Epithelial cell of prostate (primary cell): ENCODE measurements around the gene EEF2.

Source experiments
- DNase-seq: peaks from one replicate; pipeline ENCODE4 v3.0.0-alpha.2; 2011; ENCODE audit warnings: low read depth, low spot score
- H3K27ac ChIP-seq: fragments of 450-650 bp; 2 replicates; pipeline ENCODE4 v1.5.1; 2017; ENCODE audit warnings: mild to moderate bottlenecking

EEF2 gene

DNA sequence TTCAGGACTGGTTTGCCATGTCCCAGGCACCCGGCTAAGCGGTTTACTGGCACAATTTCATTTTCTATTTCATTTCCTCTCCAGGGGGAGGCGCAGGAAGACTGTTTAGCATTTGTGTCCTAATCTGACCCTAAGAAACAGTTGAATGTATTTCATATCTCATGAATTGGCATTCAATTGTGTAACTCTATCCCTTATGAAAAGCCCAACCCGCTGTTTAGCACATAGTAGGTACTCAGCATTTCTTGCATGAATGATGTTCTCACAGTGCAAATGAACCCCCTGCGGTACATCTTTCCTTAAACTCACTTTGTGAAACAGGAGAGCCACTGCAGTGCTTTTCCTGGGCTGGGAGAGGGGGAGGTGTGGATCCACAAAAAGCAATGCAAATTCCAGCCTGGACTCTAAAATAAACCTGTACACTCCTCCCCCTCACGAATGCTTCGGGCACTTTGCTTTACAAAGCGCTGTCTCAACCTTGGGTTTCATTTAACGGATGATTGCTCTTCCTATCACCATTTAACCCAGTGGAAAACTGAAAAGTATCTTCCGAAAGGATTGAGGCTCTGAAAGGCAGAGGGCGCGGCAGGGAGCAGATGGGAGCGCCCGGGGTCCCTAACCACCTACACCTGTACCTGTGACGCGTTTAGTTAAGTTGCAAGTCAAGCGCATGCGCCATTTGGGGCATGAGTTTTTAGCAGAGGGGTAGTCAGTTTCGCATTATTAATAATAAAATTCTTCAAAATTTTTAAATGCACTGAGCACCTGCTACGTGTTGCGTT lies 1.2 kb upstream of the EEF2 start:
- no peak for DNase-seq
- peak overlapping the region; percentile 93 for H3K27ac ChIP-seq

DNA sequence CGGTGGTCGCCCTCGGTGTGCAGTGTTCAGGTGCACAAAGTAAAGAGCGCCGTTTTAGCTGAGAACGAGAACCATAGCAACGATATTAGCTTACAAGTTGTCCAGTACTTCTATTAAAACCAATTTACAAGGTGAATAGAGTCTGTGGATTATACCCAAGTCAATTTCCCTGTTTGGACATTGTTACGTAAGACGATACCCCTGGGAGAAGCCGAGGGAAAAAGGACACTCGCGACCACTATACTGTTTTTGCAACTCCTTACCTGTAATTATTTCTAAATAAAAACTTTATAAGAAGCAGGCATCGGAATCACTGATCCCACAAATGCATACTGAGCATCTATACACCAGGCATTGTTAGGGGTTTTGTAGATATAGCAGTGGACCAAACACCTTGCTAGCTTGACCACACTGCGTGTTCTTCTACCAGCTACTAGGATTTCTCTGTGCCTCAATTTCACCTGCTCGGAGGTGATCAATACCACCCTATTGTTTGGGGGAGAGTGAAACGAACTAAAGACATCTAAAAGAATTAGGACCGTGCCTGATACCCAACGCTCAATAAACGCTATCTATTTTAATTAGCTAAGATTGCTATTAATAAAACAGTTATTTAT lies 488 bp upstream of the EEF2 start:
- H3K27ac ChIP-seq = peak overlapping the region; percentile 93
- no peak for DNase-seq

DNA sequence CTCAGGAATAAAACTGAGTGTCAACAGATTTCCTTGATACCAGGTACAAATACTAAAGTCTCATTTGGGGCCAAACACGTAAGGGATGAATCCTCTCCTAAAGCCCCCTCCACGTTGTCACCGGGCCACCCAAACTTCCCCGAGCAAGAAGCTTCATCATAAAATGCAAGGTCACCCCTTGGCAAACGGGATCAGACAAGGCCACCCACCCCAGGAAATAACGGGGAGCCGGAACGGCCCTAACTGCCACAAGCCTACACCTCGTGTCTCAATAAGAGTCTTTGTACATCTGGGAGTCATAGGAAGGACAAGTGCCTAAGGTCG lies 717 bp downstream of the EEF2 start:
- no peak for DNase-seq
- peak overlapping the region; percentile 93 for H3K27ac ChIP-seq

GRCh38 chr19:3983936-3984583 lies 1.2 kb downstream of the EEF2 start:
- no peak for DNase-seq

GRCh38 chr19:3983542-3983914 lies 1.7 kb downstream of the EEF2 start:
- no peak for DNase-seq
- H3K27ac ChIP-seq = peak overlapping the region; percentile 93

More at GRCh38 chr19:3983936-3984583, 1.2 kb downstream of the EEF2 start:
- peak overlapping the region; percentile 93 for H3K27ac ChIP-seq

DNA sequence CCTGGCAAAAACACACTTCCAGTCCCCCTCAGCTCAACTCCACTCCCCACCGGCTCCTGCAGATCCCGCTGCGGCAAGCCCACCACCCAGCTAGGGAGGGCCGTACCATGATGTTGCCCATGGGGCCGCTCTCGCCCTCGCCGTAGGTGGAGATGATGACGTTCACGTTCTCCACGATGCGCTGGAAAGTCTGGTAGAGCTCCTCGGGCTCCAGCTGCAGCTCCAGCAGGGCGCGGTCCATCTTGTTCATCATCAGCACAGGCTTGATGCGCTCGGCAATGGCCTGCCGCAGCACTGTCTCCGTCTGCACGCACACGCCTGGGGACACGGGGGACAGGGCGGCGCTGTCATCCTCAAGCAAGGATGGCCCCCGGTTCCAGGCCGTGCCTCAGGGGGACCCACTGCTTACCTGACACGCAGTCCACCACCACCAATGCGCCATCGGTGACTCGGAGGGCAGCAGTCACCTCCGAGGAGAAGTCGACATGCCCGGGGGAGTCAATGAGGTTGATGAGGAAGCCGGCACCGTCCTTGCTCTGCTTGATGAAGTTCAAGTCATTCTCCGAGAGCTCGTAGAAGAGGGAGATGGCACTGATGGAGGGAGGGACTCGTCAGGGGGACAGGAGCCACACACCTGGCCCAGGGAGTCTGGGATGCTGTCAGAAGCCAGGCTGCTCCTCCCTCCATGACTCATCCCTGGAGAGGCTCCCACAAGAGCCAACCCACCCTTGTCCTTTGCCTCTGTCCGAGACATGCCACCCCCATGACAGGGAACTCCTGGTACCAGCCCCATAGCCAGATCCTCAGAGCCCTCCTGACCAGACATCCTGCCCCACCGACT lies 2.3 kb downstream of the EEF2 start:
- DNase-seq = no peak
- H3K27ac ChIP-seq = peak overlapping the region; percentile 93

GRCh38 chr19:3981736-3982681 lies 3.3 kb downstream of the EEF2 start:
- H3K27ac ChIP-seq = peak overlapping the region; percentile 93
- DNase-seq = no peak

DNA sequence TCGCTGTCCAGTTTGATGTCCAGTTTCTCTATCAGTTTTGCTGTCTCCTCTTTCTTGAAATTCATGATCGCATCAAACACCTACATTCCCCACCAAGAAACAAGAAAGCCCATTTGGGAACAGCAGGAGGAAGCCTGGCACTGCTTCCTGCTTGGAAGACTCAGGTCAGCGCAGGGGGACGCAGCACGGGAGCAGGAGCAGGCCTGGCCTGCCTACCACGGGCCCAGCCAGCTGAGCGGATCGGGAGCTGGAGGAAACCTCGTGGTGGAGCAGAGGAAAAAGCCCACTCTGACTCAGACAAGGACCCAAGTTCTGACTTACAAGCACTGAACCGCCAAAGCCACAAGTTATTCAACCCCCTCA lies 3.9 kb downstream of the EEF2 start:
- peak overlapping the region; percentile 93 for H3K27ac ChIP-seq
- no peak for DNase-seq

DNA sequence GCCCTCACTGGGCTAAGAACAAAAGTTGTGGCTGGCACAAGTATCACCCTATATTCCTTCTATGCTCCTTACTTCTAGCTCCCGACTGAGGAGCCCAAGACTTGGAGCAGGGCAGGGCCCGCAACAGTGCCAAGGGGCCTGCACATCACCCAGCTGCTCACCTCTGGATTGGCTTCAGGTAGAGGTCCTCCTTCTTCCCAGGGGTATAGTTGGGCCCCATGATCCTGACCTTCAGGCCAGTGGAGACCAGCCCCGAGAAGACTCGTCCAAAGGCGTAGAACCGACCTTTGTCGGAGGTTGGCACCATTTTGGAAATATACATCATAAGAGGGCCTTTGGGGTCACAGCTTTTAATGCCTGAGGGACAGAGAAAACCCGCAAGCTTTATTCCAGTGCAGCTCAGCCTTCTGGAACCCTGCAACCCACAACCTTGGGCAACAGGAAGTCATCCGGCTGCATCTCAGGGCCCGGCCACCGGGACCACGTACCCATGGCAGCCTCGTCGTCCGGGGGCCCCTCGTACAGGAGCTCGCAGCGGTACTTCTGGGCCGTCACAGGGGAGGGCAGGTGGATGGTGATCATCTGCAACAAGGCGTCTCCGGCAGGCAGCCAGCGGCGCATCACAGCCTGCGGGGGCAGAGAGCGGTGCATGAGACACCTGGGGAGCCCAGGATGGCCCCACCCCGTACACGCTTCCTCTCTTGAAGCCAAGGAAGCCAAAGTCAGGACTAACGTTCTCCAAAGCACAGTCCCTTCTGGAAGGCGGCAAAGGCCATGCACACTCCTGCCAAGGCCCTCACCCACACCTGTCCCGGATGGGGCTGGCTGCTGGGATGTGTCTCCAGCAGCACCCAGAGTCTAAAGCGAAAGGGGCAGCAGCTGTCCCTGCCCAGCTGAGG lies 4.7 kb downstream of the EEF2 start:
- no peak for DNase-seq
- H3K27ac ChIP-seq = peak overlapping the region; percentile 93

DNA sequence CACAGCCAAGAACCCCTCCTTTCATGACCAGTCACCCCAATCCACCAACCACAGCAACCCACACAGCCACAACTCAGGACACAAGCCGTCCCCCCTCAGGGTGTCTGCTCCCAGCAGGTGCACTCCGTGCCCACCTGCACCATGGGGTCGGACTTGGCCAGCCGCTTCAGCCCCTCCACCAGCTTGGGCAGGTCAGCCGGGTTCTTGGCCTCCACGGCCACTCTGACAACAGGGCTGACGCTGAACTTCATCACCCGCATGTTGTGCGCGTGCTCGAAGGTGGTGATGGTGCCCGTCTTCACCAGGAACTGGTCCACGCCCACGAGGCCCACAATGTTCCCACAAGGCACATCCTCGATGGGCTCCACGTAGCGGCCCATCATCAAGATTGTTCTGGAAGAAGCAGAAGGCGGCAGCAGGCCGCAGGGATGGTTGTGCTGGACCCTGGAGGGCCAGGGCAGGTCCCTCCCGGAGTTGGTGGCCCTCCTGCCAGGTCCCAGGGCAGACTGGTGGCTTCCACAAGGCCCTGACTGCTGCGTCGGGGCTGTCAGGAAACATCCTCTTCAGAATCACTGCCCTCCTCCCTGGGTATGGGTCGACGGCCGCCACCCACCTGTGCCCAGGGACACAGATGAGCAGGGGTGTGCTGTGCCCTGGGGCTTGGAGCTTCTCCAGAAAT lies 5.5 kb downstream of the EEF2 start:
- H3K27ac ChIP-seq = no peak overlapping the region
- no peak for DNase-seq

DNA sequence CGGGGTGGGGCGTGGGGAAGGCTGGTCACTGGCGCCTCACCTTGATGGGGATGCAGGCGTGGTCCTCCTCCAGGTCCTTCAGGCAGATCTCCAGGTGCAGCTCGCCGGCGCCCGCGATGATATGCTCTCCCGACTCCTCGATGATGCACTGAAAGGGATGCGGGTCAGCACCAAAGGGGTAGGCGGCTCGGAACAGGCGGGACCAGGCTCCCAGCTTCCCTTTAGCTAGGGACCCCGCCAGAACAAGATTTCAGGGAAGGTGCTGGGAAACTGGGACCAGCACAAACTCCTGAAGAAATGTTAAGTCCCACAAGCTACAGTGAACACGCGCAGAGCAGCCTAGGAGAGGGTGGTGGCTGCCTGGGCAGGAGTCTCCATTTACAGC lies 6.0 kb downstream of the EEF2 start:
- DNase-seq = no peak
- peak overlapping the region; percentile 11 for H3K27ac ChIP-seq

DNA sequence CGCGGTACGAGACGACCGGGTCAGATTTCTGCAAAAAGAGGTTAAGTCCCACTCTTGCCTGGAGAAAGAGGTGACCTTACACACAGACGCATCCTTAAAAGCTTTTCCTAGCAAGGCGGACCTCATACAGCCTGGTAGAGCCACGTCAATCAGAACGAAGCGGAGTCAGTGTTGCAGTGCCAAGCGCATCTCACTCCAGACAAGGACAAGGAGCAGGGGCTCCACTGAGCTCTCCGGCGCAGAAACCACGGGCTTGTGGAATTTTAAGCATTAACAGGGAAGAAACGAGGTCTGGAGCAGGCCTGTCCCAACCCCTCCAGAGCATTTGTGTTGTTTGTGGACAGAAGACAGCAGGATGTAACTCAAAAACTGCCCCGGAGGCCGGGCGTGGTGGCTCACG lies 7.1 kb downstream of the EEF2 start:
- H3K27ac ChIP-seq = peak overlapping the region; percentile 11
- DNase-seq = no peak

GRCh38 chr19:3977242-3978143 lies 7.8 kb downstream of the EEF2 start:
- DNase-seq = no peak
- no peak overlapping the region for H3K27ac ChIP-seq

GRCh38 chr19:3976495-3977241 lies 8.6 kb downstream of the EEF2 start:
- no peak for DNase-seq
- no peak overlapping the region for H3K27ac ChIP-seq

GRCh38 chr19:3975637-3976087 lies 9.6 kb downstream of the EEF2 start:
- H3K27ac ChIP-seq = no peak overlapping the region
- DNase-seq = no peak

DNA sequence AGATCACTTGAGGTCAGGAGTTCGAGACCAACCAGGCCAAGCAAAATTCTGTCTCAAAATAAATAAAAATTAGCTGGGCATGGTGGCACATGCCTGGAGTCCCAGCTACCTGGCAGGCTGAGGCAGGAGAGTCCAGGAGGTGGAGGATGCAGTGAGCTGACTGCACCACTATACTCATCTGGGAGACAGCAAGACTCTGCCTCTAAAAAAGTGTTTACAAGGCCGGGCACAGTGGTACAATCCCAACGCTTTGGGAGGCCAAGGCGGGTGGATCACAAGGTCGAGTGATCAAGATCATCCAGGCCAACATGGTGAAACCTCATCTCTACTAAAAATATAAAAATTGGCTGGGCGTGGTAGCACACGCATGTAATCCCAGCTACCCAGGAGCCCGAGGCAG lies 10.1 kb downstream of the EEF2 start:
- no peak overlapping the region for H3K27ac ChIP-seq
- DNase-seq = no peak
